Endothelial cell of umbilical vein (primary cell): Measurements from ENCODE around the gene BRSK2. TPM values are rescaled to one million over a fixed set of nuclear protein-coding genes. Genes with fewer than 3 reads are reported as not detected.

ENCODE experiments used
- BruUV-seq: library from RNA; stranded (reverse); fragments of 400-500 nt; replicated peaks from 2 replicates; lab custom pipeline; 2021; lab: Mats Ljungman, UMichigan
- CTCF ChIA-PET: fragments of 300-600, 350-600 bp; sonication (Branson Sonifier 250); formaldehyde crosslinking; loops from one replicate; lab custom pipeline; 2021; ENCODE audit warnings: antibody characterized with exemption, inconsistent platforms; lab: Charles Lee
- POLR2A ChIA-PET: fragments of 300-600, 350-600 bp; sonication (Branson Sonifier 250); formaldehyde crosslinking; loops from one replicate; lab custom pipeline; 2021; ENCODE audit warnings: antibody characterized with exemption, inconsistent platforms; lab: Charles Lee
- DNase-seq: peaks from one replicate; pipeline ENCODE4 v3.0.0-alpha.2; 2011; ENCODE audit warnings: low read depth, low spot score
- FAIRE-seq: peaks from 2 replicates; lab custom pipeline; 2011; peaks lifted over from hg19 to GRCh38; lab: Jason Lieb, UNC
- H2AFZ ChIP-seq: 2 replicates; pipeline ENCODE4 v1.6.0; 2012; ENCODE audit warnings: low read depth, low read length, control low read depth, inconsistent platforms
- H3K27ac ChIP-seq: 2 replicates; pipeline ENCODE4 v1.5.1; 2011; ENCODE audit warnings: low read depth, mild to moderate bottlenecking, control low read depth, low read length, moderate library complexity; ENCODE audit not compliant: insufficient read depth
- H3K27me3 ChIP-seq, 2 experiments: 2 replicates each; pipeline versions ENCODE4 v1.6.0 to v1.6.1; 2011; ENCODE audit warnings: low read length in 2 of 2, mixed read lengths in 1 of 2; ENCODE audit not compliant: control insufficient read depth in 2 of 2, insufficient read depth in 2 of 2
- H3K36me3 ChIP-seq, 2 experiments: 2 replicates in 1 of 2; 3 replicates in 1 of 2; pipeline ENCODE4 v1.5.1; 2011; ENCODE audit warnings: low read length in 2 of 2, mild to moderate bottlenecking in 1 of 2, moderate library complexity in 1 of 2; ENCODE audit not compliant: control insufficient read depth in 2 of 2, insufficient read depth in 2 of 2; ENCODE audit errors: extremely low read depth in 1 of 2
- H3K4me1 ChIP-seq: 3 replicates; pipeline ENCODE4 v1.5.1; 2011; ENCODE audit warnings: mild to moderate bottlenecking, low read length; ENCODE audit not compliant: control insufficient read depth, insufficient read depth; ENCODE audit errors: extremely low read depth
- H3K4me2 ChIP-seq: 2 replicates; pipeline ENCODE4 v1.6.1; 2011; ENCODE audit warnings: low read length, control low read depth, mixed read lengths; ENCODE audit not compliant: insufficient read depth
- H3K4me3 ChIP-seq, 3 experiments: fragments of 200-600 bp in 1 of 3; sonication (generic), shearing (Covaris generic) in 1 of 3; replicated peaks in 1 of 3; 2 replicates each; pipeline ENCODE4 v1.5.1; 2011 to 2016; ENCODE audit warnings: control low read depth in 3 of 3, low read length in 3 of 3, mild to moderate bottlenecking in 2 of 3, inconsistent platforms in 1 of 3, low read depth in 1 of 3, moderate library complexity in 1 of 3; ENCODE audit not compliant: insufficient read depth in 1 of 3
- H3K79me2 ChIP-seq: 2 replicates; pipeline ENCODE4 v1.6.0; 2012; ENCODE audit warnings: low read length, inconsistent platforms; ENCODE audit not compliant: control insufficient read depth, insufficient read depth
- H3K9ac ChIP-seq: replicated peaks from 2 replicates; pipeline ENCODE3; 2011; ENCODE audit warnings: low read length, control low read depth; ENCODE audit not compliant: insufficient read depth; ENCODE audit errors: extremely low read depth
- H3K9me1 ChIP-seq: replicated peaks from 3 replicates; pipeline ENCODE4 v1.6.0; 2011; ENCODE audit warnings: mild to moderate bottlenecking, low read length; ENCODE audit not compliant: control insufficient read depth, insufficient read depth; ENCODE audit errors: extremely low read depth
- H3K9me3 ChIP-seq: replicated peaks from 2 replicates; pipeline ENCODE4 v1.5.1; 2012; ENCODE audit warnings: low read length, inconsistent platforms; ENCODE audit not compliant: control insufficient read depth, insufficient read depth
- H4K20me1 ChIP-seq: replicated peaks from 2 replicates; pipeline ENCODE3; 2011; ENCODE audit warnings: mild to moderate bottlenecking, low read length; ENCODE audit not compliant: control insufficient read depth, insufficient read depth; ENCODE audit errors: extremely low read depth
- CTCF ChIP-seq, 2 donors: IDR thresholded peaks; 1 replicate in 1 of 2; 2 replicates in 1 of 2; pipeline ENCODE4 v1.5.1; 2011; ENCODE audit warnings: low read length in 2 of 2, mild to moderate bottlenecking in 2 of 2, moderate library complexity in 2 of 2, control low read depth in 1 of 2, inconsistent platforms in 1 of 2, low read depth in 1 of 2; ENCODE audit not compliant: insufficient read depth in 1 of 2; ENCODE audit errors: extremely low read depth in 1 of 2
- EZH2 ChIP-seq: IDR thresholded peaks from 2 replicates; pipeline ENCODE4 v1.6.1; 2012; ENCODE audit warnings: borderline replicate concordance, low read depth, mild to moderate bottlenecking, moderate library complexity, low read length, inconsistent platforms; ENCODE audit not compliant: severe bottlenecking
- FOS ChIP-seq: IDR thresholded peaks from 2 replicates; pipeline ENCODE4 v1.6.1; 2011; ENCODE audit warnings: mild to moderate bottlenecking, low read length, moderate library complexity, borderline replicate concordance; ENCODE audit not compliant: insufficient read depth
- GATA2 ChIP-seq: IDR thresholded peaks from 2 replicates; pipeline ENCODE4 v1.7.0; 2011; ENCODE audit warnings: low read depth, mild to moderate bottlenecking, moderate library complexity, mixed read lengths, low read length; ENCODE audit not compliant: insufficient read length, insufficient read depth
- MAX ChIP-seq: IDR thresholded peaks from 2 replicates; pipeline ENCODE4 v1.6.1; 2011; ENCODE audit not compliant: insufficient read depth, insufficient read length
- MYC ChIP-seq: IDR thresholded peaks from one replicate; pipeline ENCODE4 v1.6.1; 2011; ENCODE audit warnings: mild to moderate bottlenecking, low read depth, low read length
- POLR2A ChIP-seq: IDR thresholded peaks from 2 replicates; pipeline ENCODE4 v1.6.1; 2012; ENCODE audit warnings: low read depth, mild to moderate bottlenecking, control low read depth, low read length
- POLR2AphosphoS5 ChIP-seq: IDR thresholded peaks from 2 replicates; pipeline ENCODE4 v1.6.1; 2012; ENCODE audit warnings: low read depth, mild to moderate bottlenecking, control low read depth, low read length, moderate library complexity; ENCODE audit not compliant: insufficient read depth
- dilution Hi-C: fragments of 300-500 bp; cut with MboI; formaldehyde crosslinking; loops from one replicate; pipeline ENCODE4 v1.15.0; 2019; ENCODE audit warnings: low sequenced_read_pairs; ENCODE audit not compliant: extremely low pct_ligation_motif_present
- intact Hi-C: fragments of 100-400 bp; cut with micrococcal nuclease; formaldehyde crosslinking; loops from one replicate; pipeline ENCODE4 v1.10.0; 2022
- polyA plus RNA-seq, 4 experiments: library from polyadenylated mRNA; depleted of rRNA in 3 of 4; stranded (reverse) in 3 of 4; unstranded in 1 of 4; fragments of >200 nt; gene quantifications; 2 replicates each; pipeline versions ENCODE4 v1.2.1 to v1.2.3, GENCODE V29; 2011 to 2012; ENCODE audit warnings: missing spikeins in 1 of 4
- total RNA-seq: library from RNA; stranded (reverse); gene quantifications from 2 replicates; pipeline ENCODE4 v1.2.3, GENCODE V29; 2021

Gene BRSK2
- total and polyA plus RNA-seq, 2 donors (not counting 3 experiments of a cell fraction or from before 2014, with no cell fraction given), result 0.08 to 0.20 TPM

GRCh38 chr11:1375161-1375954, 14.4 kb upstream of the BRSK2 start:
- H3K27me3 ChIP-seq, result no peaks in the 10 kb centered on the region
- intact Hi-C loops, result no loop called here

More at GRCh38 chr11:1375161-1375954, 14.4 kb upstream of the BRSK2 start:
- H3K4me3 ChIP-seq, result no peak overlapping the region
- H3K36me3 ChIP-seq, result no peaks in the 10 kb centered on the region
- dilution Hi-C loops, result no loop called here
- ChIA-PET POLR2A (no interaction called here), CTCF (no interaction called here)
- no TSS peak for BruUV-seq
- FAIRE-seq (no peak), DNase-seq (no peak)
- no peak overlapping the region for H3K4me2 ChIP-seq
- H3K4me1 ChIP-seq, result no peaks in the 10 kb centered on the region
- no peak overlapping the region for H3K9ac ChIP-seq
- no peaks in the 10 kb centered on the region for H3K79me2 ChIP-seq
- H2AFZ ChIP-seq, result no peak overlapping the region
- no peaks in the 10 kb centered on the region for H3K9me1 ChIP-seq
- no peak overlapping the region for H3K27ac ChIP-seq
- no peaks in the 10 kb centered on the region for H4K20me1 ChIP-seq
- TF ChIP-seq CTCF (IDR thresholded peaks at IDR 0.05; ENCODE audit: extremely low read depth in 1 of 2, insufficient read depth in 1 of 2, low read depth in 1 of 2, low read length in 2 of 2) (no peak), EZH2 (no peak), GATA2 (no peak), MYC (no peak), MAX (no peak), POLR2AphosphoS5 (no peak), FOS (no peak), POLR2A (no peak)
- H3K9me3 ChIP-seq, result no peaks in the 10 kb centered on the region
